GM23338 (cell line): ENCODE data around the gene DCUN1D2. TPM values are rescaled to one million over a fixed set of nuclear protein-coding genes. Genes with fewer than 3 reads are reported as not detected.

Experiments used
- ATAC-seq: fragments of 200-7000 bp; cut with Tn5 transposase; 3 replicates; pipeline ENCODE4 v1.9.1; 2020
- DNase-seq: peaks from one replicate; pipeline ENCODE4 v3.0.0-alpha.2; 2015; ENCODE audit warnings: low spot score
- H2AFZ ChIP-seq: fragments of 200-600 bp; sonication (generic); 2 replicates; pipeline ENCODE4 v1.8.0; 2016; ENCODE audit warnings: antibody characterized with exemption, mild to moderate bottlenecking, moderate library complexity
- H3F3A ChIP-seq: fragments of 200-600 bp; sonication (generic); replicated peaks from 2 replicates; pipeline ENCODE4 v1.8.0; 2017; ENCODE audit warnings: antibody characterized with exemption, mixed run types, low read depth
- H3K27ac ChIP-seq: fragments of 200-600 bp; sonication (generic); 2 replicates; pipeline ENCODE4 v1.6.1; 2016; ENCODE audit warnings: low read depth
- H3K27me3 ChIP-seq: fragments of 200-600 bp; sonication (generic); 2 replicates; pipeline ENCODE4 v1.8.0; 2016; ENCODE audit warnings: mild to moderate bottlenecking, mixed run types, moderate library complexity; ENCODE audit not compliant: insufficient read depth
- H3K36me3 ChIP-seq: fragments of 200-600 bp; sonication (generic); 2 replicates; pipeline ENCODE4 v1.8.0; 2016; ENCODE audit warnings: mild to moderate bottlenecking; ENCODE audit not compliant: insufficient read depth
- H3K4me1 ChIP-seq: fragments of 200-600 bp; sonication (generic); 2 replicates; pipeline ENCODE4 v1.8.0; 2016; ENCODE audit warnings: mild to moderate bottlenecking, moderate library complexity; ENCODE audit not compliant: insufficient read depth
- H3K4me2 ChIP-seq: fragments of 200-600 bp; sonication (generic); 2 replicates; pipeline ENCODE4 v1.7.1; 2017; ENCODE audit warnings: mixed run types
- H3K4me3 ChIP-seq: fragments of 200-600 bp; sonication (generic); 2 replicates; pipeline ENCODE4 v1.6.1; 2016; ENCODE audit warnings: mixed run types
- H3K79me2 ChIP-seq: fragments of 200-600 bp; sonication (generic); replicated peaks from 2 replicates; pipeline ENCODE4 v1.8.0; 2017; ENCODE audit warnings: mild to moderate bottlenecking; ENCODE audit not compliant: insufficient read depth
- H3K9me2 ChIP-seq: fragments of 200-600 bp; sonication (generic); 2 replicates; pipeline ENCODE4 v1.8.0; 2017; ENCODE audit not compliant: insufficient read depth
- H4K20me1 ChIP-seq: fragments of 200-600 bp; sonication (generic); replicated peaks from 2 replicates; pipeline ENCODE4 v1.8.0; 2017; ENCODE audit warnings: mild to moderate bottlenecking; ENCODE audit not compliant: insufficient read depth
- H3K27ac Mint-ChIP-seq: 2 replicates; pipeline ENCODE4 v1.8.0; 2020; ENCODE audit warnings: inconsistent platforms, mild to moderate bottlenecking, moderate library complexity, mixed read lengths
- H3K27me3 Mint-ChIP-seq: 3 replicates; pipeline ENCODE4 v1.8.0; 2022; ENCODE audit warnings: low read depth, mild to moderate bottlenecking, moderate library complexity, mixed read lengths, inconsistent platforms; ENCODE audit not compliant: insufficient read depth, poor library complexity
- H3K36me3 Mint-ChIP-seq: 3 replicates; pipeline ENCODE4 v1.8.0; 2021; ENCODE audit warnings: low read depth, mild to moderate bottlenecking, inconsistent platforms, moderate library complexity, mixed read lengths
- H3K4me1 Mint-ChIP-seq: 3 replicates; pipeline ENCODE4 v1.8.0; 2020; ENCODE audit warnings: mild to moderate bottlenecking, inconsistent platforms, mixed read lengths
- H3K4me3 Mint-ChIP-seq: 3 replicates; pipeline ENCODE4 v1.8.0; 2021; ENCODE audit warnings: moderate library complexity, mild to moderate bottlenecking, inconsistent platforms, mixed read lengths
- H3K9me3 Mint-ChIP-seq: 3 replicates; pipeline ENCODE4 v1.8.0; 2020; ENCODE audit warnings: moderate library complexity, mild to moderate bottlenecking, inconsistent platforms, mixed read lengths
- CREB1 ChIP-seq: fragments of 250-450 bp; sonication (Bioruptor Pico); IDR thresholded peaks from 2 replicates; pipeline ENCODE4 v1.5.0; 2020; ENCODE audit warnings: low read depth, mild to moderate bottlenecking, moderate library complexity
- ETS1 ChIP-seq: IDR thresholded peaks from 2 replicates; pipeline ENCODE4 v1.6.1; 2016; ENCODE audit warnings: antibody characterized with exemption
- EZH2phosphoT487 ChIP-seq: fragments of 200-600 bp; sonication (generic); IDR thresholded peaks from one replicate; pipeline ENCODE4 v1.8.1; 2018; ENCODE audit warnings: antibody characterized with exemption; ENCODE audit not compliant: unreplicated experiment
- JUNB ChIP-seq: IDR thresholded peaks from one replicate; pipeline ENCODE4 v1.6.1; 2016; ENCODE audit warnings: antibody characterized with exemption; ENCODE audit not compliant: unreplicated experiment
- NANOG ChIP-seq: IDR thresholded peaks from 2 replicates; pipeline ENCODE4 v1.6.1; 2016; ENCODE audit warnings: antibody characterized with exemption, borderline replicate concordance
- POLR2AphosphoS5 ChIP-seq: IDR thresholded peaks from 2 replicates; pipeline ENCODE4 v1.6.1; 2016; ENCODE audit warnings: antibody characterized with exemption, low read depth
- STAT1 ChIP-seq: IDR thresholded peaks from one replicate; pipeline ENCODE4 v1.6.1; 2016; ENCODE audit warnings: antibody characterized with exemption; ENCODE audit not compliant: unreplicated experiment
- ZNF331 ChIP-seq: fragments of 250-450 bp; sonication (Bioruptor Pico); IDR thresholded peaks from 2 replicates; pipeline ENCODE4 v1.5.0; 2020; ENCODE audit warnings: low read depth, mild to moderate bottlenecking, moderate library complexity
- long read RNA-seq: library from polyadenylated mRNA; unstranded; transcript quantifications from one replicate; pipeline ENCODE4 v2.0.0, GENCODE V29; 2020; ENCODE audit not compliant: unreplicated experiment
- polyA plus RNA-seq: library from polyadenylated mRNA; unstranded; fragments of >200 nt; fragmentation: Nextera tagmentation; extraction: Ambion mirVana; gene quantifications from 2 replicates; pipeline ENCODE4 v1.2.1, GENCODE V29; 2016
- total RNA-seq: library from RNA; depleted of rRNA; stranded (reverse); fragments of >200 nt; shearing (Covaris generic); gene quantifications from 2 replicates; pipeline ENCODE4 v1.2.3, GENCODE V29; 2014; rRNA removed
- TF ChIP-seq, protein P1 (sequence below): IDR thresholded peaks from one replicate; pipeline ENCODE4 v1.6.1; 2018; ENCODE audit warnings: antibody characterized with exemption; ENCODE audit not compliant: unreplicated experiment

Gene DCUN1D2
- total RNA-seq = 25.7 and 38.0 TPM in 2 replicates
- 12.3 and 12.5 TPM in 2 replicates for polyA plus RNA-seq
- long read RNA-seq, partial matches to known transcripts = 0 of 1 reads
- long read RNA-seq, other reads (novel, unspliced or antisense) = 1 of 1 reads

DNA sequence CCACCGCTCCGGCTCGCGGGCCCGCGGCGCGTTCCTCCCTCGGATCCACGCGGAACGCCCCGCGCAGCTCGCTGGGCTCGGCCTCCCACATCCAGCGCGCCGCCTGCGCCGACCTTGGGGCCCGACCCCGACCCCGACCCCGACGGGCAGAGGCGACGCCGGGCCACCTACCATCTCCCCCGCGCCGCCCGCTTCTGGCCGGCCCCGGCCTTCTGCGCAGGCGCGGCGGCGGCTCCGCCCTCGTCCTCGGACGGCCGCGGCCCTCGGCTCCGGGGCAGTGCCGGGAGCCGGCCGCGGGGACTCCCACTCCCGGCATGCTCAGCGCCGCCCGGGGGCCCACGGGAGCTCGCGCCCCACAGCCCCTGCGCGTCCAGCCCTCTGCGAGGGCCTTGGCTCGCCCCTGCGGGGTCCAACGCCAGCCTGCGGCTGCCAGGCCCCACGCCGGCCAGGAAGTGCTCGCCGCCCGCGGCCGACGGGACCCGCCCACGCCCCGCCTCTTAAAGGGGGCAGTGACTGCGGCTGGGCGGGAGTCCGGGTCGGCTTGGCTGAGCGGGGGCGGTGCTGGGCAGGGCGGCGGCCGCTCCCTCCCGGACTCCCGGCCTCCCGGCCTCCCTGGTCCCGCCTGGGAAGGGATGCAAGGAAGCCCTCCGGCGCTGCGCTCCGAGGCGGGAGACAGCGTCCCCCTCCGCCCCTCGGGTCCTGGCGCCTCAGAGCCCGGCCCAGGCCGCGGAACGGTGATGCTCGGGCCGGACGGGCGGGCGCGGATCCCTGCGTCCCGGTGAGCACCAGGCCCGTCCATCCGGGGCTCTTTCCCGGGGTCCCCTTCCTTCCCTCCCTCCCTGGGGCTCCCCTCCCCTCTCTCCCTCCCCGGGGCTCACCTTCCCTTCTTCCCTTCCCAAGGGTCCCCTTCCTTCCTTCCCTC is at the start of gene DCUN1D2:
Gene DCUN1D2, minus strand, starts transcription at position 216 of the 922 bp plus-strand sequence. Its CDS starts 42 bp downstream, at position 174.
- peak; percentile 72 for TF ChIP-seq POLR2AphosphoS5
- no peak for TF ChIP-seq ETS1
- ATAC-seq (peak; percentile 63), DNase-seq (peak; percentile 87)
- H3K27ac ChIP-seq = no peak within 1 kb of the TSS; the same call in 1 of the 2 replicates
- H3K4me1 ChIP-seq = peaks cover 47% of the 10 kb centered on the region
- H3K9me2 ChIP-seq = no peaks in the 10 kb centered on the region
- no peak within 1 kb of the TSS for H2AFZ ChIP-seq
- Mint-ChIP-seq H3K9me3 (no peaks in the 10 kb centered on the region; the same call in 2 of the 3 replicates), H3K4me1 (peaks cover 61% of the 10 kb centered on the region), H3K36me3 (peaks cover under 1% of the 10 kb centered on the region; the same call in 2 of the 3 replicates), H3K4me3 (peak within 1 kb of the TSS; percentile 90), H3K27me3 (peaks cover 4% of the 10 kb centered on the region), H3K27ac (peak within 1 kb of the TSS; percentile 20; the same call in 1 of the 2 replicates)
- H3F3A ChIP-seq = peaks cover 13% of the 10 kb centered on the region; the same call in 1 of the 2 replicates
- H3K27me3 ChIP-seq = no peaks in the 10 kb centered on the region
- H4K20me1 ChIP-seq = peaks cover 29% of the 10 kb centered on the region
- H3K36me3 ChIP-seq = no peaks in the 10 kb centered on the region
- peak within 1 kb of the TSS; percentile 97 for H3K4me2 ChIP-seq
- H3K79me2 ChIP-seq = peaks cover 87% of the 10 kb centered on the region
- H3K4me3 ChIP-seq = peak within 1 kb of the TSS; percentile 97

DNA sequence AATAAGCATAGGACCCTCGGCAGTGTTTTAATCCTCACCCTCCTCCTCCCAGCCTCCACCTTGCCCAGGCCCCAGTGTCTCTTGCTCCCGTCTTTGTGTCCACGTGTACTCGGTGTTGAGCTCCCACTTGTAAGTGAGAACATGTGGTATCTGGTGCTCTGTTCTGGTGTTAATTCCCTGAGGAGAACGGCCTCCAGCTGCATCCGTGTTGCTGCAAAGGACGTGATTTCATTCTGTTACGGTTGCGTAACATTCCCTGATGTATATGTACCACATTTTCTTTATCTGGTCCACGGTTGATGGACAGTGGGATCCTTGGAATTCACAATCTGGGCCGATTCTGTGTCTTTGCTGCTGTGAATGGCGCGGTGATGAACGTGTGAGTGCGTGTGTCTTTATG is 49.3 kb upstream of the DCUN1D2 start:
- Mint-ChIP-seq H3K27ac (no peak overlapping the region), H3K36me3 (peaks cover 18% of the 10 kb centered on the region), H3K27me3 (peaks cover 5% of the 10 kb centered on the region), H3K4me3 (no peak overlapping the region), H3K9me3 (no peaks in the 10 kb centered on the region), H3K4me1 (peaks cover 9% of the 10 kb centered on the region)
- no peak overlapping the region for H2AFZ ChIP-seq
- no peak for ATAC-seq
- H3K27me3 ChIP-seq = no peaks in the 10 kb centered on the region
- peaks cover 3% of the 10 kb centered on the region for H4K20me1 ChIP-seq
- H3K27ac ChIP-seq = no peak overlapping the region
- no peaks in the 10 kb centered on the region for H3K4me1 ChIP-seq
- no peak overlapping the region for H3K4me2 ChIP-seq
- no peak overlapping the region for H3K4me3 ChIP-seq
- H3F3A ChIP-seq = peaks cover 11% of the 10 kb centered on the region; the same call in 1 of the 2 replicates
- DNase-seq = no peak
- H3K36me3 ChIP-seq = no peaks in the 10 kb centered on the region
- H3K79me2 ChIP-seq = 0 out of 2 replicates have a peak, but pooled peaks cover 9% of the 10 kb centered on the region
- H3K9me2 ChIP-seq = no peaks in the 10 kb centered on the region
- TF ChIP-seq CREB1 (CRISPR knock-in tag) = no peak
- no peak for TF ChIP-seq JUNB
- TF ChIP-seq, protein P1, sequence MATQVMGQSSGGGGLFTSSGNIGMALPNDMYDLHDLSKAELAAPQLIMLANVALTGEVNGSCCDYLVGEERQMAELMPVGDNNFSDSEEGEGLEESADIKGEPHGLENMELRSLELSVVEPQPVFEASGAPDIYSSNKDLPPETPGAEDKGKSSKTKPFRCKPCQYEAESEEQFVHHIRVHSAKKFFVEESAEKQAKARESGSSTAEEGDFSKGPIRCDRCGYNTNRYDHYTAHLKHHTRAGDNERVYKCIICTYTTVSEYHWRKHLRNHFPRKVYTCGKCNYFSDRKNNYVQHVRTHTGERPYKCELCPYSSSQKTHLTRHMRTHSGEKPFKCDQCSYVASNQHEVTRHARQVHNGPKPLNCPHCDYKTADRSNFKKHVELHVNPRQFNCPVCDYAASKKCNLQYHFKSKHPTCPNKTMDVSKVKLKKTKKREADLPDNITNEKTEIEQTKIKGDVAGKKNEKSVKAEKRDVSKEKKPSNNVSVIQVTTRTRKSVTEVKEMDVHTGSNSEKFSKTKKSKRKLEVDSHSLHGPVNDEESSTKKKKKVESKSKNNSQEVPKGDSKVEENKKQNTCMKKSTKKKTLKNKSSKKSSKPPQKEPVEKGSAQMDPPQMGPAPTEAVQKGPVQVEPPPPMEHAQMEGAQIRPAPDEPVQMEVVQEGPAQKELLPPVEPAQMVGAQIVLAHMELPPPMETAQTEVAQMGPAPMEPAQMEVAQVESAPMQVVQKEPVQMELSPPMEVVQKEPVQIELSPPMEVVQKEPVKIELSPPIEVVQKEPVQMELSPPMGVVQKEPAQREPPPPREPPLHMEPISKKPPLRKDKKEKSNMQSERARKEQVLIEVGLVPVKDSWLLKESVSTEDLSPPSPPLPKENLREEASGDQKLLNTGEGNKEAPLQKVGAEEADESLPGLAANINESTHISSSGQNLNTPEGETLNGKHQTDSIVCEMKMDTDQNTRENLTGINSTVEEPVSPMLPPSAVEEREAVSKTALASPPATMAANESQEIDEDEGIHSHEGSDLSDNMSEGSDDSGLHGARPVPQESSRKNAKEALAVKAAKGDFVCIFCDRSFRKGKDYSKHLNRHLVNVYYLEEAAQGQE = no peak
- TF ChIP-seq NANOG = no peak
- no peak for TF ChIP-seq STAT1
- TF ChIP-seq EZH2phosphoT487 = no peak
- no peak for TF ChIP-seq ETS1
- TF ChIP-seq ZNF331 (CRISPR knock-in tag) = no peak
